ENCODE results near the gene IGSF6. TPM values are rescaled to one million over a fixed set of nuclear protein-coding genes. Genes with fewer than 3 reads are reported as not detected.
A peak's percentile ranks its signal among the peaks of the same experiment; 100 is the strongest.
"Not testable (repeated sequence)": the region's sequence is repeated elsewhere in the genome, so short reads cannot be mapped to it uniquely, and the experiment has no call there.

The IGSF6 gene
- total RNA-seq, 1 donor from 2014 or later, result not detected

- no peak for TF ChIP-seq CTCF (IDR thresholded peaks at IDR 0.05; ENCODE audit: unreplicated experiment)
- peaks cover 51% of the 10 kb centered on the region for H3K4me1 Mint-ChIP-seq
- no peak for DNase-seq (ENCODE audit: low spot score in 2 of 2, unreplicated experiment in 2 of 2)
- H3K4me3 Mint-ChIP-seq, result no peak overlapping the region
- H3K9me3 Mint-ChIP-seq, result no peaks in the 10 kb centered on the region
- H3K27ac Mint-ChIP-seq, result peak overlapping the region; percentile 55
- peaks cover 2% of the 10 kb centered on the region for H3K36me3 Mint-ChIP-seq
- no peaks in the 10 kb centered on the region for H3K27me3 Mint-ChIP-seq (ENCODE audit: low read depth)
Measured at GRCh38 chr16:21608639-21609328, 43.6 kb downstream of the IGSF6 start.

GRCh38 chr16:21605848-21606247 lies 46.6 kb downstream of the IGSF6 start:
- peaks cover 52% of the 10 kb centered on the region for H3K4me1 Mint-ChIP-seq
- H3K36me3 Mint-ChIP-seq; H3K4me3 Mint-ChIP-seq; H3K9me3 Mint-ChIP-seq; DNase-seq (ENCODE audit: low spot score in 2 of 2, unreplicated experiment in 2 of 2); H3K27me3 Mint-ChIP-seq (ENCODE audit: low read depth); H3K27ac Mint-ChIP-seq: not testable (repeated sequence)

- no peaks in the 10 kb centered on the region for H3K9me3 Mint-ChIP-seq
- peak overlapping the region; percentile 94 for H3K27ac Mint-ChIP-seq
- no peaks in the 10 kb centered on the region for H3K27me3 Mint-ChIP-seq (ENCODE audit: low read depth)
- TF ChIP-seq CTCF (IDR thresholded peaks at IDR 0.05; ENCODE audit: unreplicated experiment), result no peak
- no peaks in the 10 kb centered on the region for H3K36me3 Mint-ChIP-seq
- H3K4me1 Mint-ChIP-seq, result peaks cover 43% of the 10 kb centered on the region
- peak overlapping the region; percentile 24 for H3K4me3 Mint-ChIP-seq
- DNase-seq (ENCODE audit: low spot score in 2 of 2, unreplicated experiment in 2 of 2), result no peak
Measured at GRCh38 chr16:21603928-21604327, 48.5 kb downstream of the IGSF6 start.

GRCh38 chr16:21602785-21603184 lies 49.6 kb downstream of the IGSF6 start:
- Mint-ChIP-seq H3K27ac (no peak overlapping the region), H3K4me1 (peaks cover 45% of the 10 kb centered on the region), H3K36me3 (no peaks in the 10 kb centered on the region), H3K4me3 (no peak overlapping the region), H3K9me3 (no peaks in the 10 kb centered on the region), H3K27me3 (ENCODE audit: low read depth) (no peaks in the 10 kb centered on the region)
- TF ChIP-seq CTCF (IDR thresholded peaks at IDR 0.05; ENCODE audit: unreplicated experiment), result no peak
- DNase-seq (ENCODE audit: low spot score in 2 of 2, unreplicated experiment in 2 of 2), result no peak

- H3K27me3 Mint-ChIP-seq (ENCODE audit: low read depth), result no peaks in the 10 kb centered on the region
- peaks cover 47% of the 10 kb centered on the region for H3K4me1 Mint-ChIP-seq
- DNase-seq (ENCODE audit: low spot score in 2 of 2, unreplicated experiment in 2 of 2), result no peak
- no peaks in the 10 kb centered on the region for H3K36me3 Mint-ChIP-seq
- peak overlapping the region; percentile 85 for H3K4me3 Mint-ChIP-seq
- peak overlapping the region; percentile 98 for H3K27ac Mint-ChIP-seq
- H3K9me3 Mint-ChIP-seq, result no peaks in the 10 kb centered on the region
- TF ChIP-seq CTCF (IDR thresholded peaks at IDR 0.05; ENCODE audit: unreplicated experiment), result no peak
Measured at GRCh38 chr16:21600031-21600773, 52.2 kb downstream of the IGSF6 start.

Data from mesothelial cell of epicardium (in vitro differentiated cells).